Thoracic aorta (tissue), 2 donors: ENCODE data around the gene CTH. TPM values are rescaled to one million over a fixed set of nuclear protein-coding genes. Genes with fewer than 3 reads are reported as not detected.

Experiments used
- total RNA-seq, 2 donors: library from RNA; depleted of rRNA; stranded (reverse); fragments of >200 nt; gene quantifications; one replicate each; pipeline versions ENCODE4 v1.1.0 to v1.2.3, GENCODE V29; 2016

Gene CTH
- total RNA-seq, 2 donors from 2014 or later, result 0.81 to 4.4 TPM

Other genes with a start within 250 kb of the CTH start
- 10 to 100 TPM in 1 of 2 donors, 1 to 10 TPM in 1; 8.8 to 12.4 TPM for gene LRRC40, start 205.7 kb upstream of the CTH start, total RNA-seq
- 100 to 1,000 TPM; 146 to 282 TPM for gene SRSF11, start 189.9 kb upstream of the CTH start, total RNA-seq
- gene ANKRD13C, start 56.5 kb upstream of the CTH start, total RNA-seq, result 10 to 100 TPM; 19.6 to 34.4 TPM